Measurements from ENCODE around the gene PTPRR. TPM values are rescaled to one million over a fixed set of nuclear protein-coding genes. Genes with fewer than 3 reads are reported as not detected.
A peak's percentile ranks its signal among the peaks of the same experiment; 100 is the strongest.

Gene PTPRR
- total and polyA plus RNA-seq, 2 donors (not counting 1 experiment from before 2014, with no cell fraction given), result 0.44 to 0.50 TPM

GRCh38 chr12:70724444-70724843 lies 196.1 kb downstream of the PTPRR start:
- Histone ChIP-seq H3K36me3 (ENCODE audit: control insufficient read depth, insufficient read depth, low read length) (no peaks in the 10 kb centered on the region), H3K9me3 (ENCODE audit: control insufficient read depth, insufficient read depth, low read depth, low read length) (no peaks in the 10 kb centered on the region), H2AFZ (ENCODE audit: low read length) (no peak overlapping the region), H3K4me2 (ENCODE audit: extremely low read depth, insufficient read depth, low read length) (no peak overlapping the region), H3K27me3 (ENCODE audit: control insufficient read depth, insufficient read depth, low read length) (no peaks in the 10 kb centered on the region), H4K20me1 (ENCODE audit: control insufficient read depth, extremely low read depth, insufficient read depth, low read length) (no peaks in the 10 kb centered on the region), H3K4me1 (ENCODE audit: control insufficient read depth, extremely low read depth, insufficient read depth, low read length) (no peaks in the 10 kb centered on the region), H3K27ac (ENCODE audit: insufficient read depth, low read length) (no peak overlapping the region), H3K79me2 (ENCODE audit: control insufficient read depth, insufficient read depth, low read length) (no peaks in the 10 kb centered on the region), H3K9ac (ENCODE audit: insufficient read depth, low read length) (no peak overlapping the region), H3K4me3 (replicated peaks in 1 of 4; ENCODE audit: control extremely low read depth in 1 of 4, insufficient read depth in 1 of 4, low read depth in 3 of 4, low read length in 4 of 4) (no peak overlapping the region)
- DNase-seq (ENCODE audit: low read depth in 2 of 2), result peak in 1 of 2 donors; percentile 10
- TF ChIP-seq CTCF (conservative IDR thresholded peaks at IDR 0.05 in 1 of 2, IDR thresholded peaks at IDR 0.05 in 1 of 2; ENCODE audit: low read depth in 1 of 2, low read length in 2 of 2), result peak in 1 of 2 donors; percentile 15
- TF ChIP-seq EZH2 (IDR thresholded peaks at IDR 0.05; ENCODE audit: low read length, missing control alignments), result no peak

- TF ChIP-seq CTCF (conservative IDR thresholded peaks at IDR 0.05 in 1 of 2, IDR thresholded peaks at IDR 0.05 in 1 of 2; ENCODE audit: low read depth in 1 of 2, low read length in 2 of 2), result no peak
- no peak for TF ChIP-seq EZH2 (IDR thresholded peaks at IDR 0.05; ENCODE audit: low read length, missing control alignments)
- no peaks in the 10 kb centered on the region for H3K9me3 ChIP-seq (ENCODE audit: control insufficient read depth, insufficient read depth, low read depth, low read length)
- H3K4me3 ChIP-seq (replicated peaks in 1 of 4; ENCODE audit: control extremely low read depth in 1 of 4, insufficient read depth in 1 of 4, low read depth in 3 of 4, low read length in 4 of 4), result no peak overlapping the region
- H3K27ac ChIP-seq (ENCODE audit: insufficient read depth, low read length), result no peak overlapping the region
- no peaks in the 10 kb centered on the region for H3K4me1 ChIP-seq (ENCODE audit: control insufficient read depth, extremely low read depth, insufficient read depth, low read length)
- no peaks in the 10 kb centered on the region for H3K27me3 ChIP-seq (ENCODE audit: control insufficient read depth, insufficient read depth, low read length)
- no peaks in the 10 kb centered on the region for H3K36me3 ChIP-seq (ENCODE audit: control insufficient read depth, insufficient read depth, low read length)
- no peaks in the 10 kb centered on the region for H3K79me2 ChIP-seq (ENCODE audit: control insufficient read depth, insufficient read depth, low read length)
- peak; percentile 32 to 35 for DNase-seq (ENCODE audit: low read depth in 2 of 2)
- H3K9ac ChIP-seq (ENCODE audit: insufficient read depth, low read length), result no peak overlapping the region
- no peak overlapping the region for H3K4me2 ChIP-seq (ENCODE audit: extremely low read depth, insufficient read depth, low read length)
- H4K20me1 ChIP-seq (ENCODE audit: control insufficient read depth, extremely low read depth, insufficient read depth, low read length), result no peaks in the 10 kb centered on the region
- H2AFZ ChIP-seq (ENCODE audit: low read length), result no peak overlapping the region
These were observed 197.8 kb downstream of the PTPRR start for GRCh38 chr12:70722584-70723343.

DNA sequence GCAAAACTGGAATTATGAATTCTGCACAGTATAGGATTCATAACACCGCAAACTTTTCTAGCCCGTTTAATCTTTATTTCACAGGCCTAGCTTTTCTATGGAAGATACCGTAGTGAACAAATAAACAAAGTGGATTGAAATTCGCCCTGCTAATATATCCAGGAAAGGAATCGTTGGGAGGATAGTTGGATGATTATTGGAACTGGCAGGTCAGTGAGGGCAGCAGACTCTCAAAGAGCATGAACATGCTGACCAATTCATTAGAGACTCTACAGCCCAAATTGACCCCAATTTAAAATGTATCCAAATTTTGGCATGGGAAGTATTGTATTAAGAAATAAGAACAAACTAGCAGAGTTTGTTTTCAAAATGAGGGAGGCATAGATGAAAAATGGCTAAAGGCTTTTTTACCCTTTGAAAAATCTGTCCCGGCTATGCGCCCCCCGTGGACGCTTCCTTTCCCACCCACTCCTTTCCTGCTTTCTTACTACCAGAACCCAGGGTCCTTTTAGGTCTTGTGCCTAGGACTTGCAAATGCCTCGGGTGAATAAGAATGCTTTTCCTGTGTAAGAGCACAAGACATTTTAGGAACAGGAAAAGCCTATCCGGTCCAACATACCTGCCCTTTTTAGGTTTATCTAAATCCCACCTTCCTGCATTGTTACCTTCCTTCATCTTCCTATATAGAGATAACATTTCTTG lies 198.7 kb downstream of the PTPRR start:
- Histone ChIP-seq H3K27ac (ENCODE audit: insufficient read depth, low read length) (no peak overlapping the region), H3K27me3 (ENCODE audit: control insufficient read depth, insufficient read depth, low read length) (no peaks in the 10 kb centered on the region), H3K9ac (ENCODE audit: insufficient read depth, low read length) (no peak overlapping the region), H2AFZ (ENCODE audit: low read length) (no peak overlapping the region), H3K4me1 (ENCODE audit: control insufficient read depth, extremely low read depth, insufficient read depth, low read length) (no peaks in the 10 kb centered on the region), H3K4me3 (replicated peaks in 1 of 4; ENCODE audit: control extremely low read depth in 1 of 4, insufficient read depth in 1 of 4, low read depth in 3 of 4, low read length in 4 of 4) (no peak overlapping the region), H3K9me3 (ENCODE audit: control insufficient read depth, insufficient read depth, low read depth, low read length) (no peaks in the 10 kb centered on the region), H3K4me2 (ENCODE audit: extremely low read depth, insufficient read depth, low read length) (no peak overlapping the region), H3K79me2 (ENCODE audit: control insufficient read depth, insufficient read depth, low read length) (no peaks in the 10 kb centered on the region), H3K36me3 (ENCODE audit: control insufficient read depth, insufficient read depth, low read length) (no peaks in the 10 kb centered on the region), H4K20me1 (ENCODE audit: control insufficient read depth, extremely low read depth, insufficient read depth, low read length) (no peaks in the 10 kb centered on the region)
- TF ChIP-seq EZH2 (IDR thresholded peaks at IDR 0.05; ENCODE audit: low read length, missing control alignments) (no peak), CTCF (conservative IDR thresholded peaks at IDR 0.05 in 1 of 2, IDR thresholded peaks at IDR 0.05 in 1 of 2; ENCODE audit: low read depth in 1 of 2, low read length in 2 of 2) (no peak)
- DNase-seq (ENCODE audit: low read depth in 2 of 2), result no peak

Data from fibroblast of lung (primary cell).